ENCODE results near the gene VEPH1.

The VEPH1 gene

GRCh38 chr3:157477441-157477840 lies 25.8 kb downstream of the VEPH1 start:
- Histone ChIP-seq H2AFZ (ENCODE audit: low read depth, low read length, severe bottlenecking) (no peak overlapping the region), H3K4me3 (ENCODE audit: insufficient read depth, low read length, poor library complexity, severe bottlenecking) (no peak overlapping the region), H3K27ac (ENCODE audit: low read depth, low read length) (no peak overlapping the region), H3K9me3 (ENCODE audit: insufficient read depth, low read length) (no peaks in the 10 kb centered on the region), H4K20me1 (ENCODE audit: low read depth, low read length) (no peaks in the 10 kb centered on the region), H3K9ac (ENCODE audit: low read length) (no peak overlapping the region), H3K9me2 (replicated peaks; ENCODE audit: insufficient read depth, low read length) (no peaks in the 10 kb centered on the region), H3F3A (ENCODE audit: insufficient read depth) (no peaks in the 10 kb centered on the region), H3K36me3 (ENCODE audit: low read length) (no peaks in the 10 kb centered on the region), H3K79me2 (ENCODE audit: insufficient read depth, low read length) (no peaks in the 10 kb centered on the region), H3K4me2 (ENCODE audit: low read depth, low read length, poor library complexity, severe bottlenecking) (no peak overlapping the region), H3K27me3 (ENCODE audit: low read length) (no peaks in the 10 kb centered on the region)
- no peak for TF ChIP-seq EZH2phosphoT487 (conservative IDR thresholded peaks at IDR 0.05; ENCODE audit: low read length)
- no peak for TF ChIP-seq CTCF (IDR thresholded peaks at IDR 0.05; ENCODE audit: insufficient read depth, low read length, poor library complexity, severe bottlenecking)

GRCh38 chr3:157475921-157476414 lies 27.2 kb downstream of the VEPH1 start:
- no peak overlapping the region for H3K27ac ChIP-seq (ENCODE audit: low read depth, low read length)
- H3K36me3 ChIP-seq (ENCODE audit: low read length), result no peaks in the 10 kb centered on the region
- H3K79me2 ChIP-seq (ENCODE audit: insufficient read depth, low read length), result no peaks in the 10 kb centered on the region
- H3K4me2 ChIP-seq (ENCODE audit: low read depth, low read length, poor library complexity, severe bottlenecking), result no peak overlapping the region
- H2AFZ ChIP-seq (ENCODE audit: low read depth, low read length, severe bottlenecking), result no peak overlapping the region
- no peak overlapping the region for H3K9ac ChIP-seq (ENCODE audit: low read length)
- no peaks in the 10 kb centered on the region for H3F3A ChIP-seq (ENCODE audit: insufficient read depth)
- no peaks in the 10 kb centered on the region for H4K20me1 ChIP-seq (ENCODE audit: low read depth, low read length)
- no peak for TF ChIP-seq EZH2phosphoT487 (conservative IDR thresholded peaks at IDR 0.05; ENCODE audit: low read length)
- no peak for TF ChIP-seq CTCF (IDR thresholded peaks at IDR 0.05; ENCODE audit: insufficient read depth, low read length, poor library complexity, severe bottlenecking)
- no peaks in the 10 kb centered on the region for H3K9me3 ChIP-seq (ENCODE audit: insufficient read depth, low read length)
- no peaks in the 10 kb centered on the region for H3K9me2 ChIP-seq (replicated peaks; ENCODE audit: insufficient read depth, low read length)
- no peaks in the 10 kb centered on the region for H3K27me3 ChIP-seq (ENCODE audit: low read length)
- H3K4me3 ChIP-seq (ENCODE audit: insufficient read depth, low read length, poor library complexity, severe bottlenecking), result no peak overlapping the region

GRCh38 chr3:157472648-157473047 lies 30.6 kb downstream of the VEPH1 start:
- no peaks in the 10 kb centered on the region for H3K79me2 ChIP-seq (ENCODE audit: insufficient read depth, low read length)
- no peaks in the 10 kb centered on the region for H3K27me3 ChIP-seq (ENCODE audit: low read length)
- no peak overlapping the region for H3K27ac ChIP-seq (ENCODE audit: low read depth, low read length)
- no peaks in the 10 kb centered on the region for H3K36me3 ChIP-seq (ENCODE audit: low read length)
- no peak for TF ChIP-seq CTCF (IDR thresholded peaks at IDR 0.05; ENCODE audit: insufficient read depth, low read length, poor library complexity, severe bottlenecking)
- TF ChIP-seq EZH2phosphoT487 (conservative IDR thresholded peaks at IDR 0.05; ENCODE audit: low read length), result no peak
- H3K4me2 ChIP-seq (ENCODE audit: low read depth, low read length, poor library complexity, severe bottlenecking), result no peak overlapping the region
- H3F3A ChIP-seq (ENCODE audit: insufficient read depth), result no peaks in the 10 kb centered on the region
- H2AFZ ChIP-seq (ENCODE audit: low read depth, low read length, severe bottlenecking), result no peak overlapping the region
- H4K20me1 ChIP-seq (ENCODE audit: low read depth, low read length), result no peaks in the 10 kb centered on the region
- no peaks in the 10 kb centered on the region for H3K9me3 ChIP-seq (ENCODE audit: insufficient read depth, low read length)
- no peaks in the 10 kb centered on the region for H3K9me2 ChIP-seq (replicated peaks; ENCODE audit: insufficient read depth, low read length)
- no peak overlapping the region for H3K9ac ChIP-seq (ENCODE audit: low read length)
- H3K4me3 ChIP-seq (ENCODE audit: insufficient read depth, low read length, poor library complexity, severe bottlenecking), result no peak overlapping the region

Measured in SU-DHL-6 (cell line).